HL-60 (cell line): ENCODE results near the gene ANKRD63.

Source experiments
- CTCF ChIP-seq: IDR thresholded peaks from one replicate; pipeline ENCODE4 v1.5.1; 2011; ENCODE audit warnings: low read length, control low read depth, inconsistent platforms; ENCODE audit not compliant: insufficient read depth
- GABPA ChIP-seq: IDR thresholded peaks from 2 replicates; pipeline ENCODE4 v1.6.1; 2012; ENCODE audit warnings: low read depth
- POLR2AphosphoS5 ChIP-seq: IDR thresholded peaks from 2 replicates; pipeline ENCODE4 v1.6.1; 2012; ENCODE audit warnings: low read depth

- TF ChIP-seq CTCF (no peak), GABPA (no peak), POLR2AphosphoS5 (no peak)
These were observed 2.7 kb upstream of the ANKRD63 start for GRCh38 chr15:40285554-40286011.
